Ecto neural progenitor cell (in vitro differentiated cells): Measurements from ENCODE around the gene NLRP13.

Experiments
- DNase-seq: peaks from one replicate; pipeline ENCODE4 v3.0.0-alpha.2; 2018; ENCODE audit warnings: low spot score

NLRP13 gene

GRCh38 chr19:55902080-55902751, 29.9 kb downstream of the NLRP13 start:
- DNase-seq, result no peak

GRCh38 chr19:55901369-55902079, 30.6 kb downstream of the NLRP13 start:
- no peak for DNase-seq

GRCh38 chr19:55898911-55899310, 33.2 kb downstream of the NLRP13 start:
- DNase-seq, result no peak

GRCh38 chr19:55882626-55883025, 49.5 kb downstream of the NLRP13 start:
- DNase-seq, result no peak

- DNase-seq, result no peak
Measured at GRCh38 chr19:55877211-55877610, 54.9 kb downstream of the NLRP13 start.

- DNase-seq, result no peak
Measured at GRCh38 chr19:55870736-55871135, 61.4 kb downstream of the NLRP13 start.

GRCh38 chr19:55867101-55867500, 65.0 kb downstream of the NLRP13 start:
- no peak for DNase-seq

- DNase-seq, result no peak
Measured at GRCh38 chr19:55866521-55866920, 65.6 kb downstream of the NLRP13 start.

GRCh38 chr19:55858969-55859368, 73.2 kb downstream of the NLRP13 start:
- no peak for DNase-seq

GRCh38 chr19:55858401-55858800, 73.7 kb downstream of the NLRP13 start:
- DNase-seq, result no peak

GRCh38 chr19:55857974-55858373, 74.2 kb downstream of the NLRP13 start:
- DNase-seq, result no peak

- DNase-seq, result no peak
Measured at GRCh38 chr19:55857149-55857548, 75.0 kb downstream of the NLRP13 start.

- DNase-seq, result no peak
Measured at GRCh38 chr19:55855160-55855559, 77.0 kb downstream of the NLRP13 start.
